Activated T-helper 2 cell treated with anti-CD3 and anti-CD28 coated beads, Interferon-gamma antibody, Interleukin-2, Interleukin-4, amounts not matched to agents 10 μg/mL and 5 μg/mL and 100 μg/mL, durations not matched to agents 14 hours and 24 hours and 36 hours (primary cell): Measurements from ENCODE around the gene RNU6-8. TPM values are rescaled to one million over a fixed set of nuclear protein-coding genes. Genes with fewer than 3 reads are reported as not detected.

Experiments
- DNase-seq: peaks from one replicate; pipeline ENCODE4 v3.0.0; 2021; ENCODE audit warnings: low spot score
- H3K27ac Mint-ChIP-seq: one replicate; pipeline ENCODE4 v1.8.0; 2021; ENCODE audit warnings: mixed read lengths
- H3K27me3 Mint-ChIP-seq: one replicate; pipeline ENCODE4 v1.8.0; 2021; ENCODE audit warnings: low read depth, mixed read lengths
- H3K36me3 Mint-ChIP-seq: one replicate; pipeline ENCODE4 v1.8.0; 2021; ENCODE audit warnings: low read depth, mixed read lengths
- H3K4me1 Mint-ChIP-seq: one replicate; pipeline ENCODE4 v1.8.0; 2021; ENCODE audit warnings: low read depth, mixed read lengths
- H3K4me3 Mint-ChIP-seq: one replicate; pipeline ENCODE4 v1.8.0; 2021; ENCODE audit warnings: low read depth, mild to moderate bottlenecking, moderate library complexity, mixed read lengths
- H3K9me3 Mint-ChIP-seq: one replicate; pipeline ENCODE4 v1.8.0; 2021; ENCODE audit warnings: mixed read lengths
- intact Hi-C: fragments of 100-400 bp; cut with micrococcal nuclease; formaldehyde crosslinking; loops from one replicate; pipeline ENCODE4 v1.15.1; 2023
- total RNA-seq: library from RNA; stranded (reverse); gene quantifications from 2 replicates; pipeline ENCODE4 v1.2.3, GENCODE V29; 2022

RNU6-8 gene
- total RNA-seq, 1 donor from 2014 or later = not detected

- H3K27ac Mint-ChIP-seq = no peak overlapping the region
- peaks cover 32% of the 10 kb centered on the region for H3K9me3 Mint-ChIP-seq
- H3K4me3 Mint-ChIP-seq = no peak overlapping the region
- DNase-seq = no peak
- H3K27me3 Mint-ChIP-seq = peaks cover 18% of the 10 kb centered on the region
- peaks cover 10% of the 10 kb centered on the region for H3K4me1 Mint-ChIP-seq
- H3K36me3 Mint-ChIP-seq = no peaks in the 10 kb centered on the region
- intact Hi-C loops = no loop called here
These were observed 19.7 kb downstream of the RNU6-8 start for GRCh38 chr14:32183151-32184058.

- Mint-ChIP-seq H3K9me3 (no peaks in the 10 kb centered on the region), H3K4me3 (no peak overlapping the region), H3K27ac (no peak overlapping the region), H3K4me1 (no peaks in the 10 kb centered on the region), H3K27me3 (peaks cover 16% of the 10 kb centered on the region), H3K36me3 (no peaks in the 10 kb centered on the region)
- DNase-seq = no peak
- intact Hi-C loops = no loop called here
These were observed 31.6 kb downstream of the RNU6-8 start for GRCh38 chr14:32171469-32171868.

GRCh38 chr14:32169191-32169590 lies 33.9 kb downstream of the RNU6-8 start:
- H3K36me3 Mint-ChIP-seq = no peaks in the 10 kb centered on the region
- H3K4me1 Mint-ChIP-seq = no peaks in the 10 kb centered on the region
- no peaks in the 10 kb centered on the region for H3K9me3 Mint-ChIP-seq
- no peak for DNase-seq
- intact Hi-C loops = no loop called here
- H3K4me3 Mint-ChIP-seq = no peak overlapping the region
- no peak overlapping the region for H3K27ac Mint-ChIP-seq
- H3K27me3 Mint-ChIP-seq = peaks cover 8% of the 10 kb centered on the region

GRCh38 chr14:32167907-32168306 lies 35.2 kb downstream of the RNU6-8 start:
- no peaks in the 10 kb centered on the region for H3K9me3 Mint-ChIP-seq
- intact Hi-C loops = no loop called here

GRCh38 chr14:32166924-32167323 lies 36.1 kb downstream of the RNU6-8 start:
- no peak for DNase-seq
- Mint-ChIP-seq H3K9me3 (no peaks in the 10 kb centered on the region), H3K4me3 (no peak overlapping the region), H3K4me1 (no peaks in the 10 kb centered on the region), H3K27me3 (peaks cover 3% of the 10 kb centered on the region), H3K36me3 (no peaks in the 10 kb centered on the region), H3K27ac (no peak overlapping the region)
- intact Hi-C loops = no loop called here

More at GRCh38 chr14:32167907-32168306, 35.2 kb downstream of the RNU6-8 start:
- Mint-ChIP-seq H3K27ac (no peak overlapping the region), H3K4me1 (no peaks in the 10 kb centered on the region), H3K36me3 (no peaks in the 10 kb centered on the region), H3K27me3 (peaks cover 5% of the 10 kb centered on the region), H3K4me3 (no peak overlapping the region)
- no peak for DNase-seq

GRCh38 chr14:32166029-32166428 lies 37.0 kb downstream of the RNU6-8 start:
- peaks cover under 1% of the 10 kb centered on the region for H3K27me3 Mint-ChIP-seq
- H3K9me3 Mint-ChIP-seq = no peaks in the 10 kb centered on the region
- no peak overlapping the region for H3K27ac Mint-ChIP-seq
- H3K4me3 Mint-ChIP-seq = no peak overlapping the region
- intact Hi-C loops = no loop called here
- no peak for DNase-seq
- H3K4me1 Mint-ChIP-seq = no peaks in the 10 kb centered on the region
- H3K36me3 Mint-ChIP-seq = no peaks in the 10 kb centered on the region

Other genes starting within 250 kb of the RNU6-8 start
- 31.8 and 32.1 TPM in 2 replicates for gene ARHGAP5, start 126.0 kb downstream of the RNU6-8 start, total RNA-seq
- gene RNU6-7, start 1.2 kb downstream of the RNU6-8 start, total RNA-seq = not detected in 2 replicates
- gene AKAP6, start 126.0 kb upstream of the RNU6-8 start, total RNA-seq = 1.0 and 1.2 TPM in 2 replicates